Esophagus muscularis mucosa (tissue), 4 donors: ENCODE measurements around the gene EIF2S3. TPM values are rescaled to one million over a fixed set of nuclear protein-coding genes. Genes with fewer than 3 reads are reported as not detected.

Experiments
- DNase-seq: peaks from one replicate; pipeline ENCODE4 v3.0.0-alpha.2; 2017; ENCODE audit errors: extremely low spot score
- H3K27ac ChIP-seq, 4 donors: fragments of 200-600 bp; sonication (generic); replicated peaks in 1 of 4; 1 replicate in 3 of 4; 2 replicates in 1 of 4; pipeline ENCODE4 v1.5.1; 2016 to 2019; ENCODE audit warnings: mild to moderate bottlenecking in 1 of 4
- H3K27me3 ChIP-seq, 4 donors: fragments of 200-600 bp; sonication (generic); one replicate each; pipeline versions ENCODE4 v1.5.1 to v1.6.0; 2016 to 2019
- H3K36me3 ChIP-seq, 4 donors: fragments of 200-600 bp; sonication (generic); one replicate each; pipeline ENCODE4 v1.5.1; 2016 to 2019
- H3K4me1 ChIP-seq, 4 donors: fragments of 200-600 bp; sonication (generic); one replicate each; pipeline ENCODE4 v1.5.1; 2016 to 2019
- H3K4me3 ChIP-seq, 4 donors: fragments of 200-600 bp; sonication (generic); 1 replicate in 2 of 4; 2 replicates in 2 of 4; pipeline ENCODE4 v1.5.1; 2016 to 2019; ENCODE audit warnings: mild to moderate bottlenecking in 4 of 4, moderate library complexity in 1 of 4
- H3K9me3 ChIP-seq, 4 donors: fragments of 200-600 bp; sonication (generic); 1 replicate in 3 of 4; 2 replicates in 1 of 4; pipeline ENCODE4 v1.5.1; 2016 to 2019
- EP300 ChIP-seq: sonication (generic); formaldehyde crosslinking; IDR thresholded peaks from one replicate; pipeline ENCODE4 v1.6.1; 2017; ENCODE audit warnings: antibody characterized with exemption
- POLR2A ChIP-seq: fragments of 450-650 bp; IDR thresholded peaks from one replicate; pipeline ENCODE4 v1.6.1; 2017; ENCODE audit warnings: antibody characterized with exemption, moderate library complexity, mild to moderate bottlenecking, low read depth
- POLR2AphosphoS5 ChIP-seq, 2 donors: sonication (generic); formaldehyde crosslinking; IDR thresholded peaks; one replicate each; pipeline ENCODE4 v1.6.1; 2017; ENCODE audit warnings: antibody characterized with exemption in 2 of 2
- WGBS: methylation state at CpG from one replicate; pipeline ENCODE4 v1.1.5; 2018; 5-methylcytosine and 5-hydroxymethylcytosine counted together
- intact Hi-C: fragments of 100-400 bp; cut with DNase I; formaldehyde crosslinking; loops from one replicate; pipeline ENCODE4 v1.15.1; 2023
- total RNA-seq, 4 donors: library from RNA; depleted of rRNA; stranded (reverse); fragments of >200 nt; gene quantifications; one replicate each; pipeline versions ENCODE4 v1.1.0 to v1.2.1, GENCODE V29; 2016
- TF ChIP-seq, protein P1 (sequence below), 3 experiments: fragments of 200-600 bp in 2 of 3; fragments of 450-650 bp in 1 of 3; sonication (generic) in 2 of 3; IDR thresholded peaks; one replicate each; pipeline ENCODE4 v1.5.1; 2017 to 2019; ENCODE audit warnings: antibody characterized with exemption in 3 of 3, mild to moderate bottlenecking in 2 of 3, moderate library complexity in 1 of 3

Gene EIF2S3
- total RNA-seq, 4 donors from 2014 or later, result 116 to 159 (median 126) TPM

DNA sequence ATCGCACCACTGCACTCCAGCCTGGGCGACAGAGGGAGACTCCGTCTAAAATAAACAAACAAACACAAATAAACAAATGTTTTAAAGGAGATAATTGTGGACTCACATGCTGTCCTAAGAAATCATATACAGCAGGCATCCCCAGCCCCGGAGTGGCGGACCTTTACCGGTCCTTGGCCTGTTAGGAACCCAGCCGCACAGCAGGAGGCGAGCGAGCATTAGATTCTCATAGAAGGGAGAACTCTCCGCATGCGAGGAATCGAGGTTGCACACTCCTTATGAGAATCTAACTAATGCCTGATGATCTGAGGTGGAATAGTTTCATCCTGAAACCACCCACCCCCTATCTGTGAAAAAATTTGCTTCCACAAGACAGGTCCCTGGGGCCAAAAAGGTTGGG, 39.0 kb downstream of the EIF2S3 start:
- WGBS, result 93% methylated on average over 12 of the region's 12 CpGs
- no peak for TF ChIP-seq POLR2A
- no peak for TF ChIP-seq EP300
- TF ChIP-seq, protein P1, sequence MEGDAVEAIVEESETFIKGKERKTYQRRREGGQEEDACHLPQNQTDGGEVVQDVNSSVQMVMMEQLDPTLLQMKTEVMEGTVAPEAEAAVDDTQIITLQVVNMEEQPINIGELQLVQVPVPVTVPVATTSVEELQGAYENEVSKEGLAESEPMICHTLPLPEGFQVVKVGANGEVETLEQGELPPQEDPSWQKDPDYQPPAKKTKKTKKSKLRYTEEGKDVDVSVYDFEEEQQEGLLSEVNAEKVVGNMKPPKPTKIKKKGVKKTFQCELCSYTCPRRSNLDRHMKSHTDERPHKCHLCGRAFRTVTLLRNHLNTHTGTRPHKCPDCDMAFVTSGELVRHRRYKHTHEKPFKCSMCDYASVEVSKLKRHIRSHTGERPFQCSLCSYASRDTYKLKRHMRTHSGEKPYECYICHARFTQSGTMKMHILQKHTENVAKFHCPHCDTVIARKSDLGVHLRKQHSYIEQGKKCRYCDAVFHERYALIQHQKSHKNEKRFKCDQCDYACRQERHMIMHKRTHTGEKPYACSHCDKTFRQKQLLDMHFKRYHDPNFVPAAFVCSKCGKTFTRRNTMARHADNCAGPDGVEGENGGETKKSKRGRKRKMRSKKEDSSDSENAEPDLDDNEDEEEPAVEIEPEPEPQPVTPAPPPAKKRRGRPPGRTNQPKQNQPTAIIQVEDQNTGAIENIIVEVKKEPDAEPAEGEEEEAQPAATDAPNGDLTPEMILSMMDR (IDR thresholded peaks at IDR 0.05), result no peak
- no peak for TF ChIP-seq POLR2AphosphoS5 (IDR thresholded peaks at IDR 0.05)

GRCh38 chrX:24097741-24098260, 43.0 kb downstream of the EIF2S3 start:
- TF ChIP-seq POLR2A, result no peak
- no peak for TF ChIP-seq POLR2AphosphoS5 (IDR thresholded peaks at IDR 0.05)
- H3K27ac ChIP-seq, result no peak overlapping the region
- DNase-seq, result no peak
- no peaks in the 10 kb centered on the region for H3K27me3 ChIP-seq
- 35% methylated on average over 1 of the region's 1 CpG for WGBS
- H3K4me1 ChIP-seq, result no peaks in the 10 kb centered on the region
- H3K9me3 ChIP-seq, result no peaks in the 10 kb centered on the region
- no peak overlapping the region for H3K4me3 ChIP-seq
- no peaks in the 10 kb centered on the region for H3K36me3 ChIP-seq
- intact Hi-C loops, result no loop called here

More for the DNA sequence above, 39.0 kb downstream of the EIF2S3 start:
- no peaks in the 10 kb centered on the region for H3K36me3 ChIP-seq
- H3K4me1 ChIP-seq, result peaks cover 0 to 10% (median 8%) of the 10 kb centered on the region in 4 donors
- no peaks in the 10 kb centered on the region for H3K9me3 ChIP-seq
- DNase-seq, result no peak
- no peak overlapping the region for H3K4me3 ChIP-seq
- no peak overlapping the region for H3K27ac ChIP-seq
- H3K27me3 ChIP-seq, result no peaks in the 10 kb centered on the region
- intact Hi-C loops, result no loop called here

DNA sequence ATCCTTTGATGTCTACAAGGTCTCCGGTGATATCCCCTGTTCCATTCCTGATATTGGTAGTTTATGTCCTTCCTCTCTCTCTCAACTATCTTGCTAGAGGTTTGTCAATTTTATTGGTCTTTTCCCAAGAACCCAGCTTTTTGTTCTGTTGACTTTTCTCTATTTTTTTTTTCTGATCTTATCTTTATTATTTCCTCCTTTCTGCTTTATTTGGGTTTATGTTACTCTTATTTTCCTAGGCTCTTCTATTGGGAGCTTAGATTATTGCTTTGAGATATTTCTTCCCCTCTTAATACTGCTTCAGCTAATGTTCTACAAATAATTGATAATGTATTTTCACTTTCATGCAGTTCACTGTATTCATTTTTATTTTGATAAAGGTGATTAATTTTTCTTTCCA, 44.2 kb downstream of the EIF2S3 start:
- intact Hi-C loops, result no loop called here

DNA sequence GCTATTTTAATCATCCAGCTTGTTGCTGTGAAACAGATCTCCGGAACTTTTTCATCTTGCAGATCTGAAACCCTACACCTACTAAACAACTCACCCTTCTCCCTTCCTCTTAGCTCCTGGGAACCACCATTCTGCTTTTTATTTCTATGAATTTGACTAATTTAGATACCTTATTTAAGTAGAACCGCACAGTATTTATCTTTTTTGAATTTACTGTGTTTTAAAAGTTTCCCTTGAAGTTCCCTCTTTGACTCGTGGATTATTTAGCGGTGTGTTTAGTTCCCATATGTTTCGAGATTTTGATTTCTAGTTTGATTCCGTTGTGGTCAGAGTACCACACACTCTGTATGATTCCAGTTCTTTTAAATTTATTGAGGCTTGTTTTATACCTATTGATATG, 44.6 kb downstream of the EIF2S3 start:
- WGBS, result 86% methylated on average over 6 of the region's 6 CpGs
- no peak for DNase-seq
- TF ChIP-seq POLR2A, result no peak
- TF ChIP-seq EP300, result no peak
- no peak for TF ChIP-seq POLR2AphosphoS5 (IDR thresholded peaks at IDR 0.05)
- TF ChIP-seq, protein P1 (IDR thresholded peaks at IDR 0.05), result no peak
- intact Hi-C loops, result no loop called here
- Histone ChIP-seq H3K27ac (no peak overlapping the region), H3K9me3 (no peaks in the 10 kb centered on the region), H3K4me1 (no peaks in the 10 kb centered on the region), H3K4me3 (no peak overlapping the region), H3K27me3 (no peaks in the 10 kb centered on the region), H3K36me3 (no peaks in the 10 kb centered on the region)

More for the DNA sequence above, 44.2 kb downstream of the EIF2S3 start:
- Histone ChIP-seq H3K36me3 (no peaks in the 10 kb centered on the region), H3K27ac (no peak overlapping the region), H3K4me1 (no peaks in the 10 kb centered on the region), H3K9me3 (no peaks in the 10 kb centered on the region), H3K4me3 (no peak overlapping the region), H3K27me3 (no peaks in the 10 kb centered on the region)
- WGBS, result 81% methylated on average over 1 of the region's 1 CpG
- TF ChIP-seq, protein P1 (IDR thresholded peaks at IDR 0.05), result no peak
- TF ChIP-seq POLR2AphosphoS5 (IDR thresholded peaks at IDR 0.05) (no peak), POLR2A (no peak), EP300 (no peak)
- no peak for DNase-seq

GRCh38 chrX:24100713-24101112, 46.0 kb downstream of the EIF2S3 start:
- no peak for TF ChIP-seq POLR2AphosphoS5 (IDR thresholded peaks at IDR 0.05)
- no peak for TF ChIP-seq EP300
- TF ChIP-seq, protein P1 (IDR thresholded peaks at IDR 0.05), result no peak
- TF ChIP-seq POLR2A, result no peak
- Histone ChIP-seq H3K27me3 (no peaks in the 10 kb centered on the region), H3K9me3 (no peaks in the 10 kb centered on the region), H3K36me3 (no peaks in the 10 kb centered on the region), H3K27ac (no peak overlapping the region), H3K4me1 (no peaks in the 10 kb centered on the region), H3K4me3 (no peak overlapping the region)
- 73% methylated on average over 2 of the region's 2 CpGs for WGBS
- no peak for DNase-seq
- intact Hi-C loops, result no loop called here
